Calu3 (cell line): Measurements from ENCODE around the gene FAM20C. TPM values are rescaled to one million over a fixed set of nuclear protein-coding genes. Genes with fewer than 3 reads are reported as not detected.

Experiments
- BruUV-seq: library from RNA; stranded (reverse); fragments of 400-500 nt; replicated peaks from 2 replicates; lab custom pipeline; 2021; lab: Mats Ljungman, UMichigan
- CTCF ChIA-PET: fragments of 300-600 bp; sonication (Branson Sonifier 250); formaldehyde crosslinking; loops from one replicate; lab custom pipeline; 2022; ENCODE audit warnings: antibody characterized with exemption; lab: Charles Lee
- DNase-seq: peaks from one replicate; pipeline ENCODE4 v3.0.0; 2022
- H3K27ac Mint-ChIP-seq: one replicate; pipeline ENCODE4 v1.8.0; 2022; ENCODE audit warnings: mixed read lengths; ENCODE audit not compliant: unreplicated experiment
- H3K27me3 Mint-ChIP-seq: one replicate; pipeline ENCODE4 v1.8.0; 2022; ENCODE audit warnings: mixed read lengths; ENCODE audit not compliant: unreplicated experiment
- H3K36me3 Mint-ChIP-seq: one replicate; pipeline ENCODE4 v1.8.0; 2022; ENCODE audit warnings: mild to moderate bottlenecking, moderate library complexity, mixed read lengths; ENCODE audit not compliant: insufficient read depth, unreplicated experiment
- H3K4me1 Mint-ChIP-seq: one replicate; pipeline ENCODE4 v1.8.0; 2022; ENCODE audit warnings: mild to moderate bottlenecking, low read depth, mixed read lengths; ENCODE audit not compliant: unreplicated experiment
- H3K4me3 Mint-ChIP-seq: one replicate; pipeline ENCODE4 v1.8.0; 2022; ENCODE audit warnings: mild to moderate bottlenecking, low read depth, moderate library complexity, mixed read lengths; ENCODE audit not compliant: unreplicated experiment
- H3K9me3 Mint-ChIP-seq: one replicate; pipeline ENCODE4 v1.8.0; 2022; ENCODE audit warnings: low read depth, mixed read lengths; ENCODE audit not compliant: unreplicated experiment
- intact Hi-C: fragments of 100-400 bp; cut with micrococcal nuclease; formaldehyde crosslinking; loops from one replicate; pipeline ENCODE4 v1.10.0; 2022; ENCODE audit not compliant: unreplicated experiment
- total RNA-seq: library from RNA; stranded (reverse); gene quantifications from 2 replicates; pipeline ENCODE4 v1.2.3, GENCODE V29; 2022
- TF ChIP-seq, protein P1 (sequence below): fragments of 200-600 bp; IDR thresholded peaks from one replicate; pipeline ENCODE4 v1.8.0; 2022; ENCODE audit warnings: antibody characterized with exemption; ENCODE audit not compliant: unreplicated experiment

Gene FAM20C
- total RNA-seq, 1 experiment from 2014 or later, result 9.1 TPM

DNA sequence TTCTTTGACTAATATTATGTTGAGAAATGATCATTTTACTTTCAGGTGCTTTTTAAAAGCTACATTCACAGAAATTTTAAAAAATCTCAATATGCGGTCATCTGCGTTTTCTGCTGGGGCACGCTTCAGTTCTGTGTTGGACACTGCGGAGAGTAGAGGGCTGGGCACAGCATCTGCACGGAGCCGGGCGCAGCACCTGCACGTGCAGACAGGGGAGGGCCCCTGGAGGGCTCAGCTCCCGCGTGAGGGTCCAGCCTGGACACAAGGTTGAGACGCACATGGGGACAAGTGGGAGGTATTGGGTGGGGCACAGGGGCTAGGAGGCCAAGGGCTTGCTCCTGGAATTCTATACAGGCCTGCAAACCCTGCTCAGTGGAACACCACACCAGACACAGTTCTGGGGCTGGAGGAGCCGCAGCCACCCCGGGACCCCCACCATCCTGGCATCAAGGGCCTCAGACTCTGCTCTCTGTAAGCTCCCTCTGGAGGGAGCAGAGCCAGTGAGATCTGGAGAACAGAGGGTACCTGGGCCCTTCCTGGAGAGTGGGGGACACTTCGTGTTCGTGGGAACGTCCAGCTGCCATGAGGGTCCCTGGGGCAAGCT, 20.4 kb upstream of the FAM20C start:
- Mint-ChIP-seq H3K4me1 (no peaks in the 10 kb centered on the region), H3K4me3 (no peak overlapping the region), H3K27ac (no peak overlapping the region), H3K36me3 (peaks cover 5% of the 10 kb centered on the region), H3K27me3 (peaks cover 75% of the 10 kb centered on the region), H3K9me3 (peaks cover 2% of the 10 kb centered on the region)
- intact Hi-C loops, result no loop called here
- no TSS peak for BruUV-seq
- DNase-seq, result no peak
- CTCF ChIA-PET, result no interaction called here
- TF ChIP-seq, protein P1, sequence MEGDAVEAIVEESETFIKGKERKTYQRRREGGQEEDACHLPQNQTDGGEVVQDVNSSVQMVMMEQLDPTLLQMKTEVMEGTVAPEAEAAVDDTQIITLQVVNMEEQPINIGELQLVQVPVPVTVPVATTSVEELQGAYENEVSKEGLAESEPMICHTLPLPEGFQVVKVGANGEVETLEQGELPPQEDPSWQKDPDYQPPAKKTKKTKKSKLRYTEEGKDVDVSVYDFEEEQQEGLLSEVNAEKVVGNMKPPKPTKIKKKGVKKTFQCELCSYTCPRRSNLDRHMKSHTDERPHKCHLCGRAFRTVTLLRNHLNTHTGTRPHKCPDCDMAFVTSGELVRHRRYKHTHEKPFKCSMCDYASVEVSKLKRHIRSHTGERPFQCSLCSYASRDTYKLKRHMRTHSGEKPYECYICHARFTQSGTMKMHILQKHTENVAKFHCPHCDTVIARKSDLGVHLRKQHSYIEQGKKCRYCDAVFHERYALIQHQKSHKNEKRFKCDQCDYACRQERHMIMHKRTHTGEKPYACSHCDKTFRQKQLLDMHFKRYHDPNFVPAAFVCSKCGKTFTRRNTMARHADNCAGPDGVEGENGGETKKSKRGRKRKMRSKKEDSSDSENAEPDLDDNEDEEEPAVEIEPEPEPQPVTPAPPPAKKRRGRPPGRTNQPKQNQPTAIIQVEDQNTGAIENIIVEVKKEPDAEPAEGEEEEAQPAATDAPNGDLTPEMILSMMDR, result no peak

DNA sequence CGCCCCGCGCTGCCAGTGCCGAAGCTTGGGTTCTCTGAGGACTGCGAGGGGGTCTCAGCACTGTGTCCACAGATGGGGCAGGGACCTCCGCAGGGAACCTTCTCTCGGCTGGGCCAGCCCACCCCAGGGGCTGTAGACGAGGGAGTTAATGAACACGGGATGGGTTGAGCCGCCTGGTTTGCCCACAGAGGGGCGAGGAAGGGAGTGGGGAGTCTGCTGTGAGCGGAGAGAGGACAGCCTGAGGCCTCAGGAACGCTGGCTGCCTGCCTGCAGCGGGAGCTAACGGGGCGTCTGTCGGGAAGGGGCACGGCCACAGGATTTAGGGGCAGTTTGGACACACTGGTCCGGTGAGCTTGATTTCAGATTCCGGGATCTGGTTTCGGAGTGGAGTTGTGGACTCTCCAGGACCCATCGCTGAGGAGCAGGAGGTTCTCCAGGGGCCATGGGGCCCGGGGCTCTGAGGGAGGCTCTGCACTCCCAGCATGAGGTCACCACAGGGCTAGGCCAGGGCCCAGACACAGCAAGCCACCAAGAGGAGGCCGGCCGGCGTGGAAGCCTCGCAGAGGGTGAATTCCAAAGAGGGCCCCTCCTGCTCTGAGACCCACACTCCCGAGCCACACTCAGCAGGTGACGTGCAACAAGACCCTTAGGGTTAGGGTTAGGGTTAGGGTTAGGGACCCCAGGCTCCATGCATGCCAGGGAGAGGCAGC, 19.0 kb upstream of the FAM20C start:
- Mint-ChIP-seq H3K27me3 (peaks cover 73% of the 10 kb centered on the region), H3K27ac (no peak overlapping the region), H3K4me1 (no peaks in the 10 kb centered on the region), H3K9me3 (peaks cover 2% of the 10 kb centered on the region), H3K4me3 (no peak overlapping the region), H3K36me3 (peaks cover 5% of the 10 kb centered on the region)
- TF ChIP-seq, protein P1, result no peak
- intact Hi-C loops, result no loop called here
- DNase-seq, result no peak
- CTCF ChIA-PET, result no interaction called here
- BruUV-seq, result no TSS peak

DNA sequence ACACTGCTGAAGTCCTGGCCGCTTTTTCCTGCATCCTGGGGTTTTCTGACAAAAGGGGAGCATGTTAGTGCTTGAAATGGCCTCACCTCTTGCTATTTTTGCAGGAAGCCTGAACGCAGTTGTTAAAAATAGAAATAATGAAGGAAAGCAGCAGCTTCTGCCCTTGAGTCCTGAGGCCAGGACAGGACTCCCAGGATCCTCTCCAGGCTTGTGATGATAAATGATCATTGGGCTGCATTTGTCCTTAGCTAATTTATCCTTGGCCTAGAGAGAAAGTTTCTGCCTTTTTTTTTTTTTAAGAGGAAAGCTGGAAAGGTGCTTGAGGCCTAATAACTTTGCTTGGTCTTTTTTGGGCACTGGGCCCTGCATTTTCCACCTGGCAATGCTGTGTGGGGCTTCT, 17.7 kb upstream of the FAM20C start:
- no peak for DNase-seq
- no peaks in the 10 kb centered on the region for H3K4me1 Mint-ChIP-seq

DNA sequence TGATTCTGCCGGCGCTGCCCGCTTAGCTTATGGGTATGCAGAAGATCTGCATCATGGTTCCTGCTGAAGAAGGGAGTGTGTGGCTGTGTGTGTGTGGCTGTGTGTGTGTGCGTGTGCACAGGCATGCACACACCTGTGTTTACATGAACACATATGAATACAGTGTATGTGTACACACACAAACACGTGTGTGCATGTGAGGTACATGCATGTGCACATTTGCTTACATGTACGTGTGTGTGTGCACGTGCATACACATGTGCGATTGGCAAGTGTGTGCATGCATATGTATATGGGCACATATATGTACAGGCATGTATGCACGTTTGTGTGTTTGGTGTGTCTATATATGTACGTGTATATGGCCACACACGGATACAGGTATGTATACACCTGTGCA, 16.4 kb upstream of the FAM20C start:
- intact Hi-C loops, result no loop called here
- no peak overlapping the region for H3K4me3 Mint-ChIP-seq
- peaks cover 70% of the 10 kb centered on the region for H3K27me3 Mint-ChIP-seq
- peaks cover 5% of the 10 kb centered on the region for H3K36me3 Mint-ChIP-seq
- no TSS peak for BruUV-seq
- H3K4me1 Mint-ChIP-seq, result no peaks in the 10 kb centered on the region
- DNase-seq, result no peak
- TF ChIP-seq, protein P1, result no peak
- no peak overlapping the region for H3K27ac Mint-ChIP-seq
- H3K9me3 Mint-ChIP-seq, result no peaks in the 10 kb centered on the region
- CTCF ChIA-PET, result interaction anchor here (0.6 kb wide), 1 partner anchor 13 kb away, joined by 3 read pairs; no protein-coding TSS in a partner anchor

More for the DNA sequence above, 17.7 kb upstream of the FAM20C start:
- CTCF ChIA-PET, result interaction anchor here (1.0 kb wide), 1 partner anchor 12 kb away, joined by 3 read pairs; no protein-coding TSS in a partner anchor
- Mint-ChIP-seq H3K27ac (no peak overlapping the region), H3K9me3 (peaks cover 2% of the 10 kb centered on the region), H3K36me3 (peaks cover 5% of the 10 kb centered on the region), H3K27me3 (peaks cover 73% of the 10 kb centered on the region), H3K4me3 (no peak overlapping the region)
- TF ChIP-seq, protein P1, result no peak
- BruUV-seq, result no TSS peak
- intact Hi-C loops, result no loop called here
